ENCODE results near the gene ITGAX. TPM values are rescaled to one million over a fixed set of nuclear protein-coding genes. Genes with fewer than 3 reads are reported as not detected.

The ITGAX gene
- total RNA-seq, 2 experiments from 2014 or later: 2.9 to 3.1 TPM

GRCh38 chr16:31427441-31428278 is 72.7 kb downstream of the ITGAX start:
- H3K27me3 Mint-ChIP-seq: no peaks in the 10 kb centered on the region
- peaks cover 22% of the 10 kb centered on the region for H3K4me1 Mint-ChIP-seq
- peak; percentile 58 for DNase-seq
- POLR2A ChIA-PET: no interaction called here
- no peaks in the 10 kb centered on the region for H3K36me3 Mint-ChIP-seq (ENCODE audit: low read depth)
- H3K9me3 Mint-ChIP-seq: no peaks in the 10 kb centered on the region
- peak overlapping the region; percentile 34 for H3K27ac Mint-ChIP-seq
- H3K4me3 Mint-ChIP-seq: no peak overlapping the region
- CTCF ChIA-PET: interaction anchor here (0.5 to 3.3 kb wide), 6 partner anchors 13 to 269 kb away, joined by 3 to 14 read pairs (median 3); partner anchors contain the start of gene ZNF843

GRCh38 chr16:31428279-31428597 is 73.3 kb downstream of the ITGAX start, which contains the start of gene COX6A2:
TSS of gene COX6A2 (minus strand) at chr16:31428360. CDS start at chr16:31428325, 35 bp downstream.
- Mint-ChIP-seq H3K27ac (peak within 1 kb of the TSS; percentile 34), H3K27me3 (no peaks in the 10 kb centered on the region), H3K4me1 (peaks cover 18% of the 10 kb centered on the region), H3K9me3 (no peaks in the 10 kb centered on the region), H3K36me3 (ENCODE audit: low read depth) (no peaks in the 10 kb centered on the region), H3K4me3 (no peak within 1 kb of the TSS)
- ChIA-PET POLR2A (no interaction called here), CTCF (interaction anchor here (0.7 to 3.3 kb wide), 4 partner anchors 15 to 219 kb away, joined by 3 to 14 read pairs (median 3); partner anchors contain the start of gene ZNF843)
- DNase-seq: no peak

GRCh38 chr16:31428638-31429247 is 73.8 kb downstream of the ITGAX start:
- Mint-ChIP-seq H3K9me3 (no peaks in the 10 kb centered on the region), H3K36me3 (ENCODE audit: low read depth) (no peaks in the 10 kb centered on the region), H3K4me3 (no peak overlapping the region), H3K27ac (no peak overlapping the region), H3K4me1 (peaks cover 13% of the 10 kb centered on the region), H3K27me3 (no peaks in the 10 kb centered on the region)
- POLR2A ChIA-PET: no interaction called here
- no peak for DNase-seq
- CTCF ChIA-PET: interaction anchor here (0.7 to 3.3 kb wide), 6 partner anchors 9 to 220 kb away, joined by 3 to 14 read pairs (median 3); partner anchors contain the start of gene ZNF843

GRCh38 chr16:31429314-31429713 is 74.3 kb downstream of the ITGAX start:
- no peaks in the 10 kb centered on the region for H3K27me3 Mint-ChIP-seq
- no peak overlapping the region for H3K4me3 Mint-ChIP-seq
- DNase-seq: no peak
- ChIA-PET CTCF (interaction anchor here (1.2 to 3.3 kb wide), 4 partner anchors 10 to 288 kb away, joined by 3 to 14 read pairs (median 4); partner anchors contain the start of gene ZNF843), POLR2A (no interaction called here)
- H3K36me3 Mint-ChIP-seq (ENCODE audit: low read depth): no peaks in the 10 kb centered on the region
- no peaks in the 10 kb centered on the region for H3K9me3 Mint-ChIP-seq
- no peak overlapping the region for H3K27ac Mint-ChIP-seq
- H3K4me1 Mint-ChIP-seq: peaks cover 13% of the 10 kb centered on the region

- no peak overlapping the region for H3K27ac Mint-ChIP-seq
- DNase-seq: no peak
- no peaks in the 10 kb centered on the region for H3K36me3 Mint-ChIP-seq (ENCODE audit: low read depth)
- no peaks in the 10 kb centered on the region for H3K27me3 Mint-ChIP-seq
- no peak overlapping the region for H3K4me3 Mint-ChIP-seq
- H3K4me1 Mint-ChIP-seq: peaks cover 13% of the 10 kb centered on the region
- ChIA-PET POLR2A (no interaction called here), CTCF (interaction anchor here (1.1 to 3.3 kb wide), 5 partner anchors 10 to 288 kb away, joined by 3 to 14 read pairs (median 3); partner anchors contain the start of gene ZNF843)
- no peaks in the 10 kb centered on the region for H3K9me3 Mint-ChIP-seq
Observed at GRCh38 chr16:31429796-31430195, 74.8 kb downstream of the ITGAX start.

- Mint-ChIP-seq H3K4me3 (no peak overlapping the region), H3K4me1 (peaks cover 13% of the 10 kb centered on the region), H3K27ac (no peak overlapping the region), H3K36me3 (ENCODE audit: low read depth) (no peaks in the 10 kb centered on the region), H3K9me3 (no peaks in the 10 kb centered on the region), H3K27me3 (no peaks in the 10 kb centered on the region)
- DNase-seq: no peak
- ChIA-PET POLR2A (no interaction called here), CTCF (interaction anchor here (0.9 to 3.3 kb wide), 6 partner anchors 8 to 289 kb away, joined by 3 to 14 read pairs (median 4); partner anchors contain the start of gene ZNF843)
Observed at GRCh38 chr16:31430380-31431052, 75.5 kb downstream of the ITGAX start.

Other genes starting within 250 kb of the ITGAX start
- 10 to 100 TPM; 23.0 to 23.5 TPM for gene BCKDK, start 246.8 kb upstream of the ITGAX start, total RNA-seq
- 10 to 100 TPM; 63.4 to 67.7 TPM for gene KAT8, start 237.5 kb upstream of the ITGAX start, total RNA-seq
- gene PRSS8, start 219.4 kb upstream of the ITGAX start, total RNA-seq: under 1 TPM in 1 of 2 experiments, not detected in 1; 0.17 TPM
- gene PRSS36, start 205.1 kb upstream of the ITGAX start, total RNA-seq: 1 to 10 TPM in 1 of 2 experiments, under 1 TPM in 1; 0.89 to 1.7 TPM
- gene FUS, start 175.0 kb upstream of the ITGAX start, total RNA-seq: 100 to 1,000 TPM; 552 to 581 TPM
- 10 to 100 TPM; 66.8 to 68.0 TPM for gene PYCARD, start 152.4 kb upstream of the ITGAX start, total RNA-seq
- gene TRIM72, start 141.1 kb upstream of the ITGAX start, total RNA-seq: not detected
- not detected for gene PYDC1, start 138.0 kb upstream of the ITGAX start, total RNA-seq
- gene ITGAM, start 95.2 kb upstream of the ITGAX start, total RNA-seq: 10 to 100 TPM; 22.0 to 22.6 TPM
- gene ITGAD, start 38.2 kb downstream of the ITGAX start, total RNA-seq: not detected
- not detected for gene COX6A2, start 73.2 kb downstream of the ITGAX start, total RNA-seq
- under 1 TPM; 0.07 to 0.12 TPM for gene ZNF843, start 87.6 kb downstream of the ITGAX start, total RNA-seq
- gene ARMC5, start 104.3 kb downstream of the ITGAX start, total RNA-seq: 10 to 100 TPM; 11.4 to 12.3 TPM
- under 1 TPM; 0.20 to 0.48 TPM for gene TGFB1I1, start 117.0 kb downstream of the ITGAX start, total RNA-seq
- gene SLC5A2, start 127.9 kb downstream of the ITGAX start, total RNA-seq: under 1 TPM in 1 of 2 experiments, not detected in 1; 0.52 TPM
- gene RUSF1, start 153.2 kb downstream of the ITGAX start, total RNA-seq: 10 to 100 TPM; 39.5 to 43.7 TPM
- not detected for gene AHSP, start 172.7 kb downstream of the ITGAX start, total RNA-seq